ENCODE measurements around the gene MYO1E.
"Not testable (repeated sequence)": the region's sequence is repeated elsewhere in the genome, so short reads cannot be mapped to it uniquely, and the experiment has no call there.

The MYO1E gene

GRCh38 chr15:59150185-59150584 is 222.5 kb downstream of the MYO1E start:
- no peak for DNase-seq (ENCODE audit: extremely low spot score)
- ChIA-PET CTCF (interaction anchor here (0.6 to 6.2 kb wide), 4 partner anchors 14 to 421 kb away, joined by 3 to 36 read pairs (median 4); no protein-coding TSS in a partner anchor), POLR2A (no interaction called here)
- TF ChIP-seq CTCF (IDR thresholded peaks at IDR 0.05; ENCODE audit: control extremely low read depth, extremely low read depth, low read depth, missing control alignments), result no peak

- TF ChIP-seq CTCF (IDR thresholded peaks at IDR 0.05; ENCODE audit: control extremely low read depth, extremely low read depth, low read depth, missing control alignments), result no peak
- DNase-seq (ENCODE audit: extremely low spot score), result no peak
- ChIA-PET CTCF (no interaction called here), POLR2A (no interaction called here)
Measured at GRCh38 chr15:59148153-59148833, 224.4 kb downstream of the MYO1E start.

GRCh38 chr15:59147666-59148065 is 225.0 kb downstream of the MYO1E start:
- ChIA-PET CTCF (no interaction called here), POLR2A (no interaction called here)
- TF ChIP-seq CTCF (IDR thresholded peaks at IDR 0.05; ENCODE audit: control extremely low read depth, extremely low read depth, low read depth, missing control alignments), result no peak
- DNase-seq (ENCODE audit: extremely low spot score), result no peak

- DNase-seq (ENCODE audit: extremely low spot score); POLR2A ChIA-PET: not testable (repeated sequence)
- CTCF ChIA-PET, result interaction anchor here (1.8 kb wide), 1 partner anchor 165 kb away, joined by 4 read pairs; no protein-coding TSS in a partner anchor
Measured at GRCh38 chr15:59144594-59144993, 228.1 kb downstream of the MYO1E start.

GRCh38 chr15:59143281-59143680 is 229.4 kb downstream of the MYO1E start:
- TF ChIP-seq CTCF (IDR thresholded peaks at IDR 0.05; ENCODE audit: control extremely low read depth, extremely low read depth, low read depth, missing control alignments), result no peak
- CTCF ChIA-PET, result interaction anchor here (0.7 to 1.3 kb wide), 3 partner anchors 10 to 386 kb away, joined by 3 to 6 read pairs (median 3); no protein-coding TSS in a partner anchor
- POLR2A ChIA-PET, result no interaction called here
- no peak for DNase-seq (ENCODE audit: extremely low spot score)

- ChIA-PET POLR2A (no interaction called here), CTCF (no interaction called here)
- TF ChIP-seq CTCF (IDR thresholded peaks at IDR 0.05; ENCODE audit: control extremely low read depth, extremely low read depth, low read depth, missing control alignments), result no peak
- DNase-seq (ENCODE audit: extremely low spot score), result peak; percentile 39
Measured at GRCh38 chr15:59140422-59141226, 232.0 kb downstream of the MYO1E start.

- POLR2A ChIA-PET, result no interaction called here
- peak; percentile 75 for DNase-seq (ENCODE audit: extremely low spot score)
- CTCF ChIA-PET, result interaction anchor here (0.6 to 2.6 kb wide), 24 partner anchors 9 to 910 kb away, joined by 3 to 21 read pairs (median 3); partner anchors contain the start of gene MINDY2
- TF ChIP-seq CTCF (IDR thresholded peaks at IDR 0.05; ENCODE audit: control extremely low read depth, extremely low read depth, low read depth, missing control alignments), result peak; percentile 56
Measured at GRCh38 chr15:59138243-59138642, 234.4 kb downstream of the MYO1E start.
